CD4-positive, alpha-beta T cell (primary cell): ENCODE measurements around the gene CIDEB. TPM values are rescaled to one million over a fixed set of nuclear protein-coding genes. Genes with fewer than 3 reads are reported as not detected.

Experiments used
- ATAC-seq: fragments of 200-7000 bp; cut with Tn5 transposase; one replicate; pipeline ENCODE4 v1.10.0; 2022; ENCODE audit warnings: mild to moderate bottlenecking; ENCODE audit not compliant: poor library complexity
- CTCF ChIA-PET: fragments of 350-600 bp; sonication (Branson Sonifier 250); formaldehyde crosslinking; loops from one replicate; lab custom pipeline; 2021; ENCODE audit warnings: antibody characterized with exemption, inconsistent platforms; lab: Charles Lee
- POLR2A ChIA-PET: fragments of 350-600 bp; sonication (Branson Sonifier 250); formaldehyde crosslinking; loops from one replicate; lab custom pipeline; 2021; ENCODE audit warnings: antibody characterized with exemption, inconsistent platforms; lab: Charles Lee
- DNase-seq, 14 experiments: peaks; one replicate each; pipeline ENCODE4 v3.0.0-alpha.2; 2013 to 2020; ENCODE audit warnings: mixed read lengths in 2 of 14
- H3K27ac ChIP-seq, 2 donors: one replicate each; pipeline versions ENCODE4 v1.5.1 to v1.7.0; 2013; ENCODE audit warnings: low read length in 2 of 2, low read depth in 1 of 2, mild to moderate bottlenecking in 1 of 2
- H3K27me3 ChIP-seq, 2 experiments: 1 replicate in 1 of 2; 2 replicates in 1 of 2; pipeline versions ENCODE4 v1.6.1 to v1.7.0; 2013; ENCODE audit warnings: low read length in 2 of 2, control low read depth in 1 of 2, mild to moderate bottlenecking in 1 of 2, moderate library complexity in 1 of 2; ENCODE audit not compliant: insufficient read depth in 2 of 2, control insufficient read depth in 1 of 2
- H3K36me3 ChIP-seq: one replicate; pipeline ENCODE4 v1.6.1; 2013; ENCODE audit warnings: low read length, control low read depth; ENCODE audit not compliant: insufficient read depth
- H3K4me1 ChIP-seq: one replicate; pipeline ENCODE4 v1.6.1; 2013; ENCODE audit warnings: low read length, control low read depth; ENCODE audit not compliant: insufficient read depth
- H3K4me3 ChIP-seq: one replicate; pipeline ENCODE4 v1.5.1; 2013; ENCODE audit warnings: mild to moderate bottlenecking, low read length, moderate library complexity
- H3K9me3 ChIP-seq, 2 experiments: 1 replicate in 1 of 2; 2 replicates in 1 of 2; pipeline versions ENCODE4 v1.6.1 to v1.7.0; 2013; ENCODE audit warnings: low read length in 2 of 2, mild to moderate bottlenecking in 2 of 2, control low read depth in 1 of 2, moderate library complexity in 1 of 2; ENCODE audit not compliant: control insufficient read depth in 1 of 2, insufficient read depth in 1 of 2
- H3K27ac Mint-ChIP-seq: one replicate; pipeline ENCODE4 v1.8.0; 2020; ENCODE audit warnings: mixed read lengths
- H3K27me3 Mint-ChIP-seq: one replicate; pipeline ENCODE4 v1.8.0; 2021; ENCODE audit warnings: mixed read lengths
- H3K36me3 Mint-ChIP-seq: one replicate; pipeline ENCODE4 v1.8.0; 2021; ENCODE audit warnings: low read depth, mixed read lengths
- H3K4me1 Mint-ChIP-seq: one replicate; pipeline ENCODE4 v1.8.0; 2021; ENCODE audit warnings: low read depth, mixed read lengths
- H3K4me3 Mint-ChIP-seq: one replicate; pipeline ENCODE4 v1.8.0; 2020; ENCODE audit warnings: mild to moderate bottlenecking, mixed read lengths
- H3K9me3 Mint-ChIP-seq: one replicate; pipeline ENCODE4 v1.8.0; 2020; ENCODE audit warnings: mixed read lengths
- intact Hi-C, 2 experiments: fragments of 100-400 bp; cut with DNase I in 1 of 2; cut with micrococcal nuclease in 1 of 2; formaldehyde crosslinking; loops; one replicate each; pipeline versions ENCODE4 v1.15.1 to v1.9.0; 2023 to 2025; cut with DNase I, micrococcal nuclease
- total RNA-seq, 174 experiments: library from RNA in 2 of 174; stranded (reverse) in 2 of 174; gene quantifications; one replicate each; pipeline ENCODE4 v1.2.3 and lab custom pipeline; 2021 to 2026
- TF ChIP-seq, protein P1 (sequence below): fragments of 200-600 bp; IDR thresholded peaks from one replicate; pipeline ENCODE4 v1.8.0; 2022; ENCODE audit warnings: antibody characterized with exemption, mild to moderate bottlenecking

The CIDEB gene
- total RNA-seq, 2 experiments from 2014 or later = 7.4 to 9.2 TPM

DNA sequence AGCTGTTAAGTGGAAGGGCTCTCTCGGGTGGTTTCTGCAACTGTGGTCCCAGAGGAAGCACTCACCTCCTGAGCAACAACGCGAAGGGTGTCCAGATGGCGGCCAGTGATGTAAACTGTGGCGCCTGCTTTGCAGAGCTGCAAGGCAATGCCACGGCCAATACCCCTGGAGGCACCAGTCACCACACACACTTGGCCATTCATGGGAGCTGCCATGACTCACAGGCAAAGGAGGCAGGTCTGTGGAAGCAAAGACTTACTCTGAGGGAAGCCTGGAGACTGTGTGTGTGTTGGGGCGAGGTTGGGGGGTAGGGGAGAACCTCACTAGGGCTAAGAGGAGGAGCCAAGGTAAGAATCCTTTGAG lies 8.9 kb downstream of the CIDEB start:
- intact Hi-C loops = loop anchor here in 1 of 2 experiments (5.0 to 10.0 kb wide), 3 partner anchors 187 to 324 kb away; partner anchors contain the start of genes DCAF11 and NRL
- Mint-ChIP-seq H3K9me3 (no peaks in the 10 kb centered on the region), H3K4me3 (peak overlapping the region; percentile 99), H3K27ac (peak overlapping the region; percentile 98), H3K4me1 (peaks cover 64% of the 10 kb centered on the region), H3K36me3 (peaks cover 86% of the 10 kb centered on the region), H3K27me3 (no peaks in the 10 kb centered on the region)
- ChIA-PET POLR2A (interaction anchor here (1.4 to 5.7 kb wide), 11 partner anchors 9 to 208 kb away, joined by 3 to 66 read pairs (median 15); partner anchors contain the start of genes CBLN3, CHMP4A, CIDEB and DCAF11), CTCF (interaction anchor here (2.0 to 6.8 kb wide), 6 partner anchors 11 to 133 kb away, joined by 6 to 90 read pairs (median 20); partner anchors contain the start of genes CIDEB, LTB4R, LTB4R2 and MDP1)
- Histone ChIP-seq H3K36me3 (peaks cover 48% of the 10 kb centered on the region), H3K9me3 (no peaks in the 10 kb centered on the region), H3K27me3 (no peaks in the 10 kb centered on the region), H3K27ac (peak overlapping the region in 1 of 2 donors; percentile 87), H3K4me3 (peak overlapping the region; percentile 87), H3K4me1 (peaks cover 56% of the 10 kb centered on the region)
- peak in 3 of 14 experiments; percentile 4 to 55 (median 37) for DNase-seq
- ATAC-seq = peak; percentile 2
- TF ChIP-seq, protein P1, sequence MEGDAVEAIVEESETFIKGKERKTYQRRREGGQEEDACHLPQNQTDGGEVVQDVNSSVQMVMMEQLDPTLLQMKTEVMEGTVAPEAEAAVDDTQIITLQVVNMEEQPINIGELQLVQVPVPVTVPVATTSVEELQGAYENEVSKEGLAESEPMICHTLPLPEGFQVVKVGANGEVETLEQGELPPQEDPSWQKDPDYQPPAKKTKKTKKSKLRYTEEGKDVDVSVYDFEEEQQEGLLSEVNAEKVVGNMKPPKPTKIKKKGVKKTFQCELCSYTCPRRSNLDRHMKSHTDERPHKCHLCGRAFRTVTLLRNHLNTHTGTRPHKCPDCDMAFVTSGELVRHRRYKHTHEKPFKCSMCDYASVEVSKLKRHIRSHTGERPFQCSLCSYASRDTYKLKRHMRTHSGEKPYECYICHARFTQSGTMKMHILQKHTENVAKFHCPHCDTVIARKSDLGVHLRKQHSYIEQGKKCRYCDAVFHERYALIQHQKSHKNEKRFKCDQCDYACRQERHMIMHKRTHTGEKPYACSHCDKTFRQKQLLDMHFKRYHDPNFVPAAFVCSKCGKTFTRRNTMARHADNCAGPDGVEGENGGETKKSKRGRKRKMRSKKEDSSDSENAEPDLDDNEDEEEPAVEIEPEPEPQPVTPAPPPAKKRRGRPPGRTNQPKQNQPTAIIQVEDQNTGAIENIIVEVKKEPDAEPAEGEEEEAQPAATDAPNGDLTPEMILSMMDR = no peak

DNA sequence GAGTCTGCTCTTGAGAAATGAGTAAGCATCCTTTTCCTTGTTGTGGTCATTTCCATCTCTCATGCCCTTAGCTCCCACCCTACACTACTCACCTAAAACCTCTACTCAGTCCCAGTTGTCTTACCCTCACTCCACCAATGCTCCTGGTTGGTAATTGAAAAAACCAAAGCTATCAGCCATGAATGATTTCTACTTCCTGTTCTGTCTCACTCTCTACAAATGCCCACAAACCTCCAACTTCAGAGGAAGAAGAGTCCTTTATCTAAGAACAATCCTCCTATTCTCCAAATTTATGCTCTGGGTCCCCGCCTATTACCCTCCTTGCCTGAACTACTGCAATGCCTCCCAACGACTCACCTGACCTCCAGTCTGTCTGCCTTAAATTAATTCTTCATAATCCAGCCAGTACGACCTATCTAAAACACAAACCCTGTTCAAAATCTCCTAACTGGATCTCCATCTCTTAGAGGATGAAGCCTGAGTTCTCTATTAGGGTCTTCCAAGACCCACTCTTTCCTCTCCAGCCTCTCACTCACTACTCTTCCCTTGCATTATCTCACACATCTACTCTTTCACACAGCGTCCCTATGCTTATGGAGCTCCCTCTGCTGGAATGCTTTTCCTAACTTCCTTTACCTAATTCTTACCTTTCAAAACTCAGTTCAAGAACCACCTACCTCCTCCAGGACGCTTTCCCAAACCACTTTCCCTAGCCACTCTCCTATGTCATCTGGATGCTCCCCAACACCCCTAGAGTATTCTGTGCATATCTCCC lies 10.4 kb downstream of the CIDEB start:
- H3K9me3 ChIP-seq = no peaks in the 10 kb centered on the region
- H3K36me3 ChIP-seq = peaks cover 44% of the 10 kb centered on the region
- H3K4me3 ChIP-seq = no peak overlapping the region
- ATAC-seq (peak; percentile 7), DNase-seq (peak in 3 of 14 experiments; percentile 20 to 53 (median 50))
- Mint-ChIP-seq H3K4me1 (peaks cover 59% of the 10 kb centered on the region), H3K27me3 (no peaks in the 10 kb centered on the region), H3K9me3 (no peaks in the 10 kb centered on the region), H3K4me3 (peak overlapping the region; percentile 74), H3K27ac (peak overlapping the region; percentile 67), H3K36me3 (peaks cover 80% of the 10 kb centered on the region)
- ChIA-PET CTCF (interaction anchor here (0.8 to 6.8 kb wide), 15 partner anchors 12 to 207 kb away, joined by 3 to 90 read pairs (median 8); partner anchors contain the start of genes CBLN3, CHMP4A, CIDEB and KHNYN), POLR2A (interaction anchor here (0.7 to 5.7 kb wide), 9 partner anchors 13 to 183 kb away, joined by 3 to 66 read pairs (median 15); partner anchors contain the start of genes CBLN3, CHMP4A, DCAF11 and KHNYN)
- intact Hi-C loops = loop anchor here (1.0 to 10.0 kb wide), 9 partner anchors 18 to 323 kb away; partner anchors contain the start of genes DCAF11 (in 1 of the 2), MDP1 (in 1 of the 2), NRL (in 1 of the 2) and RABGGTA (in 1 of the 2)
- no peaks in the 10 kb centered on the region for H3K27me3 ChIP-seq
- peaks cover 52% of the 10 kb centered on the region for H3K4me1 ChIP-seq
- H3K27ac ChIP-seq = peak overlapping the region in 1 of 2 donors; percentile 0
- TF ChIP-seq, protein P1 = peak; percentile 31
